Astrocyte (in vitro differentiated cells and primary cell): Measurements from ENCODE around the gene KRT28. TPM values are rescaled to one million over a fixed set of nuclear protein-coding genes. Genes with fewer than 3 reads are reported as not detected.

Experiments used
- DNase-seq: peaks from one replicate; pipeline ENCODE4 v3.0.0-alpha.2; 2010; ENCODE audit warnings: low read depth
- FAIRE-seq: peaks from 2 replicates; lab custom pipeline; 2011; peaks lifted over from hg19 to GRCh38; lab: Jason Lieb, UNC
- H2AFZ ChIP-seq: 2 replicates; pipeline ENCODE4 v1.6.0; 2012; ENCODE audit warnings: low read depth, low read length, inconsistent platforms
- H3K27ac ChIP-seq: 2 replicates; pipeline ENCODE4 v1.5.1; 2011; ENCODE audit warnings: low read depth, low read length, inconsistent platforms
- H3K27me3 ChIP-seq: 2 replicates; pipeline ENCODE4 v1.6.0; 2011; ENCODE audit warnings: low read length, inconsistent platforms; ENCODE audit not compliant: insufficient read depth
- H3K36me3 ChIP-seq: 2 replicates; pipeline ENCODE4 v1.5.1; 2011; ENCODE audit warnings: low read length, inconsistent platforms; ENCODE audit not compliant: insufficient read depth
- H3K4me1 ChIP-seq: 2 replicates; pipeline ENCODE4 v1.5.1; 2011; ENCODE audit warnings: low read length, inconsistent platforms; ENCODE audit not compliant: insufficient read depth
- H3K4me2 ChIP-seq: 2 replicates; pipeline ENCODE4 v1.6.0; 2012; ENCODE audit warnings: low read length, inconsistent platforms
- H3K4me3 ChIP-seq: 2 replicates; pipeline ENCODE4 v1.5.1; 2011; ENCODE audit warnings: low read depth, mild to moderate bottlenecking, low read length, inconsistent platforms; ENCODE audit not compliant: insufficient read depth
- H3K79me2 ChIP-seq: 2 replicates; pipeline ENCODE4 v1.6.0; 2012; ENCODE audit warnings: mild to moderate bottlenecking, low read length, inconsistent platforms; ENCODE audit not compliant: insufficient read depth
- H3K9ac ChIP-seq: 2 replicates; pipeline ENCODE4 v1.6.0; 2012; ENCODE audit warnings: mild to moderate bottlenecking, low read length, inconsistent platforms
- H3K9me3 ChIP-seq: 2 replicates; pipeline ENCODE4 v1.5.1; 2012; ENCODE audit warnings: low read depth, mild to moderate bottlenecking, low read length, inconsistent platforms; ENCODE audit not compliant: insufficient read depth
- H4K20me1 ChIP-seq: 2 replicates; pipeline ENCODE4 v1.6.0; 2012; ENCODE audit warnings: low read length, inconsistent platforms; ENCODE audit not compliant: insufficient read depth
- H3K27ac Mint-ChIP-seq: one replicate; pipeline ENCODE4 v1.8.0; 2021; ENCODE audit warnings: mild to moderate bottlenecking, mixed read lengths; ENCODE audit not compliant: unreplicated experiment
- H3K27me3 Mint-ChIP-seq: one replicate; pipeline ENCODE4 v1.8.0; 2021; ENCODE audit warnings: low read depth, mixed read lengths; ENCODE audit not compliant: unreplicated experiment
- H3K36me3 Mint-ChIP-seq: one replicate; pipeline ENCODE4 v1.8.0; 2021; ENCODE audit warnings: low read depth, mixed read lengths; ENCODE audit not compliant: unreplicated experiment
- H3K4me1 Mint-ChIP-seq: one replicate; pipeline ENCODE4 v1.8.0; 2021; ENCODE audit warnings: low read depth, mixed read lengths; ENCODE audit not compliant: unreplicated experiment
- H3K4me3 Mint-ChIP-seq: one replicate; pipeline ENCODE4 v1.8.0; 2021; ENCODE audit warnings: mild to moderate bottlenecking, moderate library complexity, mixed read lengths; ENCODE audit not compliant: unreplicated experiment
- H3K9me3 Mint-ChIP-seq: one replicate; pipeline ENCODE4 v1.8.0; 2021; ENCODE audit warnings: mild to moderate bottlenecking, mixed read lengths; ENCODE audit not compliant: unreplicated experiment
- EZH2 ChIP-seq: IDR thresholded peaks from 2 replicates; pipeline ENCODE4 v1.6.1; 2012; ENCODE audit warnings: mild to moderate bottlenecking, low read length, inconsistent platforms; ENCODE audit not compliant: insufficient read depth
- total RNA-seq: library from RNA; stranded (reverse); gene quantifications from 2 replicates; pipeline ENCODE4 v1.2.1, GENCODE V29; 2021
- TF ChIP-seq, protein P1 (sequence below): IDR thresholded peaks from 2 replicates; pipeline ENCODE4 v1.5.1; 2011; ENCODE audit warnings: low read depth, mild to moderate bottlenecking, inconsistent platforms, low read length, moderate library complexity; ENCODE audit not compliant: insufficient read depth

KRT28 gene
- total RNA-seq, 1 donor from 2014 or later = not detected

GRCh38 chr17:40777459-40777858 lies 22.3 kb downstream of the KRT28 start:
- H4K20me1 ChIP-seq = no peaks in the 10 kb centered on the region
- H3K4me3 ChIP-seq = no peak overlapping the region
- H3K4me3 Mint-ChIP-seq = no peak overlapping the region
- peaks cover 38% of the 10 kb centered on the region for H3K27me3 ChIP-seq
- H3K9me3 ChIP-seq = no peaks in the 10 kb centered on the region
- no peaks in the 10 kb centered on the region for H3K4me1 Mint-ChIP-seq
- H3K9ac ChIP-seq = no peak overlapping the region
- FAIRE-seq (no peak), DNase-seq (no peak)
- H2AFZ ChIP-seq = no peak overlapping the region
- peaks cover 5% of the 10 kb centered on the region for H3K27me3 Mint-ChIP-seq
- TF ChIP-seq, protein P1, sequence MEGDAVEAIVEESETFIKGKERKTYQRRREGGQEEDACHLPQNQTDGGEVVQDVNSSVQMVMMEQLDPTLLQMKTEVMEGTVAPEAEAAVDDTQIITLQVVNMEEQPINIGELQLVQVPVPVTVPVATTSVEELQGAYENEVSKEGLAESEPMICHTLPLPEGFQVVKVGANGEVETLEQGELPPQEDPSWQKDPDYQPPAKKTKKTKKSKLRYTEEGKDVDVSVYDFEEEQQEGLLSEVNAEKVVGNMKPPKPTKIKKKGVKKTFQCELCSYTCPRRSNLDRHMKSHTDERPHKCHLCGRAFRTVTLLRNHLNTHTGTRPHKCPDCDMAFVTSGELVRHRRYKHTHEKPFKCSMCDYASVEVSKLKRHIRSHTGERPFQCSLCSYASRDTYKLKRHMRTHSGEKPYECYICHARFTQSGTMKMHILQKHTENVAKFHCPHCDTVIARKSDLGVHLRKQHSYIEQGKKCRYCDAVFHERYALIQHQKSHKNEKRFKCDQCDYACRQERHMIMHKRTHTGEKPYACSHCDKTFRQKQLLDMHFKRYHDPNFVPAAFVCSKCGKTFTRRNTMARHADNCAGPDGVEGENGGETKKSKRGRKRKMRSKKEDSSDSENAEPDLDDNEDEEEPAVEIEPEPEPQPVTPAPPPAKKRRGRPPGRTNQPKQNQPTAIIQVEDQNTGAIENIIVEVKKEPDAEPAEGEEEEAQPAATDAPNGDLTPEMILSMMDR = no peak
- TF ChIP-seq EZH2 = no peak
- no peaks in the 10 kb centered on the region for H3K4me1 ChIP-seq
- H3K27ac Mint-ChIP-seq = no peak overlapping the region
- H3K9me3 Mint-ChIP-seq = no peaks in the 10 kb centered on the region
- H3K79me2 ChIP-seq = no peaks in the 10 kb centered on the region
- H3K36me3 Mint-ChIP-seq = no peaks in the 10 kb centered on the region
- H3K4me2 ChIP-seq = no peak overlapping the region
- no peaks in the 10 kb centered on the region for H3K36me3 ChIP-seq
- no peak overlapping the region for H3K27ac ChIP-seq

DNA sequence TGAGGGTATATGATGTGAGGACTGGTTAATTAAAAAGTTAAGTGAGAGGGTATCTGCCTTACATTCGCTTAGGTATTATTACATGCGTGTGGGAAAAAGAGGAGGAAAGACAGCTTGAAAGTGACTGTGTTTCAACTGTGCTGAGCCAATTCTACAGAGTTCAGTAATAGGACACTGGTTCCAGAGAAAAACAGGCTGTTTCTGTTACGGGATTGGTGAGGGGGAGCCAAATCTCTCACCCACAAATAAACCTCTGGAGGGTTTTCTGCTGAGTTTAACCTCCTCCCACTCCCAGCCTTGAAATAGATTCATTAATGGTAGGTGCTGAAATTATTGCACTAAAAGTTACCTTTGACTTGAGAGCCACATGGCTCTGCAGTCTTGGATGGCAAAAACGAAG lies 23.8 kb downstream of the KRT28 start:
- H4K20me1 ChIP-seq = no peaks in the 10 kb centered on the region
- Mint-ChIP-seq H3K4me1 (no peaks in the 10 kb centered on the region), H3K36me3 (no peaks in the 10 kb centered on the region), H3K27ac (no peak overlapping the region), H3K4me3 (no peak overlapping the region), H3K27me3 (peaks cover 6% of the 10 kb centered on the region), H3K9me3 (no peaks in the 10 kb centered on the region)
- no peaks in the 10 kb centered on the region for H3K4me1 ChIP-seq
- TF ChIP-seq, protein P1 = no peak
- TF ChIP-seq EZH2 = no peak
- no peaks in the 10 kb centered on the region for H3K79me2 ChIP-seq
- peaks cover 46% of the 10 kb centered on the region for H3K27me3 ChIP-seq
- H3K4me2 ChIP-seq = no peak overlapping the region
- H3K4me3 ChIP-seq = no peak overlapping the region
- no peak overlapping the region for H3K9ac ChIP-seq
- FAIRE-seq (no peak), DNase-seq (no peak)
- H3K9me3 ChIP-seq = no peaks in the 10 kb centered on the region
- no peak overlapping the region for H2AFZ ChIP-seq
- H3K27ac ChIP-seq = no peak overlapping the region
- H3K36me3 ChIP-seq = no peaks in the 10 kb centered on the region

DNA sequence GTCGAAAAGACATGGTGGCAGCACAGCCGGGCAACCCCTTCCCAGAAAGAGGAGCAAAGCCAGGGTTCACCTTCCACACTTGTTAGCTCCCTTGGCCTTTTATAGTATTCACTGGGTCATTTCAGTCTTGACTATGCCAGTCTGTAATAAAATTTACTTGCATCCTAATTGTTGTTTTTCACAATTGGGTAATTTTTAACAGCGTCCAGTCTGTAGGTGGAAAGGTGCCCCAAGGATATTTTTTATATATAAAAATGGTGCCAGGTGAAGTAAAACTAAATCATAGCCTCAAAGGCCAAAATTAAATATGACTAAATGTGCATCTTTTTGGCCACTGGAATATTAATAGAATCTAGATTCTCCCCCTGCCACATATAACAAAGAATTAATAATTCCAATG lies 27.7 kb downstream of the KRT28 start, which contains the start of gene KRT26:
Gene KRT26 (minus strand): TSS at position 101 of the 400 bp plus-strand sequence. CDS start 88 bp downstream, at position 13.
- Histone ChIP-seq H3K4me1 (no peaks in the 10 kb centered on the region), H3K4me2 (no peak within 1 kb of the TSS), H2AFZ (no peak within 1 kb of the TSS), H3K4me3 (no peak within 1 kb of the TSS), H3K36me3 (no peaks in the 10 kb centered on the region), H3K9ac (no peak within 1 kb of the TSS), H3K27me3 (peaks cover 31% of the 10 kb centered on the region), H3K79me2 (no peaks in the 10 kb centered on the region), H3K27ac (no peak within 1 kb of the TSS), H4K20me1 (no peaks in the 10 kb centered on the region), H3K9me3 (no peaks in the 10 kb centered on the region)
- DNase-seq = no peak
- Mint-ChIP-seq H3K36me3 (no peaks in the 10 kb centered on the region), H3K9me3 (no peaks in the 10 kb centered on the region), H3K4me3 (no peak within 1 kb of the TSS), H3K27ac (no peak within 1 kb of the TSS), H3K4me1 (no peaks in the 10 kb centered on the region), H3K27me3 (peaks cover 4% of the 10 kb centered on the region)
- no peak for FAIRE-seq
- TF ChIP-seq, protein P1 = no peak
- no peak for TF ChIP-seq EZH2
